NCI-H2227 (cell line): ENCODE measurements around the gene EIF4G3.
"Not testable (repeated sequence)": the region's sequence is repeated elsewhere in the genome, so short reads cannot be mapped to it uniquely, and the experiment has no call there.

Source experiments
- DNase-seq: peaks from one replicate; lab custom pipeline; 2025; ENCODE audit not compliant: unreplicated experiment; lab: John Stamatoyannopoulos, UW

Gene EIF4G3, protein sequence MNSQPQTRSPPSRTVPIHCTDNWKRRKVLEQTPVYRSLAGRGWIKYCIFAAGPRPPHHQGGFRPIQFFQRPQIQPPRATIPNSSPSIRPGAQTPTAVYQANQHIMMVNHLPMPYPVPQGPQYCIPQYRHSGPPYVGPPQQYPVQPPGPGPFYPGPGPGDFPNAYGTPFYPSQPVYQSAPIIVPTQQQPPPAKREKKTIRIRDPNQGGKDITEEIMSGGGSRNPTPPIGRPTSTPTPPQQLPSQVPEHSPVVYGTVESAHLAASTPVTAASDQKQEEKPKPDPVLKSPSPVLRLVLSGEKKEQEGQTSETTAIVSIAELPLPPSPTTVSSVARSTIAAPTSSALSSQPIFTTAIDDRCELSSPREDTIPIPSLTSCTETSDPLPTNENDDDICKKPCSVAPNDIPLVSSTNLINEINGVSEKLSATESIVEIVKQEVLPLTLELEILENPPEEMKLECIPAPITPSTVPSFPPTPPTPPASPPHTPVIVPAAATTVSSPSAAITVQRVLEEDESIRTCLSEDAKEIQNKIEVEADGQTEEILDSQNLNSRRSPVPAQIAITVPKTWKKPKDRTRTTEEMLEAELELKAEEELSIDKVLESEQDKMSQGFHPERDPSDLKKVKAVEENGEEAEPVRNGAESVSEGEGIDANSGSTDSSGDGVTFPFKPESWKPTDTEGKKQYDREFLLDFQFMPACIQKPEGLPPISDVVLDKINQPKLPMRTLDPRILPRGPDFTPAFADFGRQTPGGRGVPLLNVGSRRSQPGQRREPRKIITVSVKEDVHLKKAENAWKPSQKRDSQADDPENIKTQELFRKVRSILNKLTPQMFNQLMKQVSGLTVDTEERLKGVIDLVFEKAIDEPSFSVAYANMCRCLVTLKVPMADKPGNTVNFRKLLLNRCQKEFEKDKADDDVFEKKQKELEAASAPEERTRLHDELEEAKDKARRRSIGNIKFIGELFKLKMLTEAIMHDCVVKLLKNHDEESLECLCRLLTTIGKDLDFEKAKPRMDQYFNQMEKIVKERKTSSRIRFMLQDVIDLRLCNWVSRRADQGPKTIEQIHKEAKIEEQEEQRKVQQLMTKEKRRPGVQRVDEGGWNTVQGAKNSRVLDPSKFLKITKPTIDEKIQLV (N-terminal part only)

GRCh38 chr1:21176586-21177555, at the start of gene EIF4G3:
EIF4G3 (minus strand) TSS chr1:21176897; CDS start chr1:21002742, 174,155 bp downstream.
- DNase-seq = peak; percentile 100

GRCh38 chr1:21225065-21225464, 48.4 kb upstream of the EIF4G3 start:
- no peak for DNase-seq

DNA sequence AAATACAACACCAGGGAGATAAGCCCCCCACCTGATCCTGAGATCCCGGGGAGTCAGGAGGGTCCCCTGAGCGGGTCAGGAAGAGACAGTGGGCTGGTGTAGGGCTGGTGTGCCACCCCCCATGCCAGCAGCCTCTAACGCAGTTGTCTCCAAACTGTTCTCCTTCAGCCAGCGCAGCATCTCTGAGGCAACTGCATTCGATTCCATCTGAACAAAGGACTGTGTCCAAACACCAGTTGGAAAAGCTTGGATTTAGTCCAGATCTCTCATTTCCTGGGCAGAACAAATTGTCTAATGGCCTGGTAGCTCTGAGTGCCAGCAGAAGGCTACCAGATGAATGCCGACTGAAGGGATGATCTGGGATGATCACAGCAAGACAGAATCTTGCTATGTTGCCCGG, 44.1 kb upstream of the EIF4G3 start:
- DNase-seq = no peak

- no peak for DNase-seq
These were observed 43.0 kb upstream of the EIF4G3 start for GRCh38 chr1:21219674-21220073.

DNA sequence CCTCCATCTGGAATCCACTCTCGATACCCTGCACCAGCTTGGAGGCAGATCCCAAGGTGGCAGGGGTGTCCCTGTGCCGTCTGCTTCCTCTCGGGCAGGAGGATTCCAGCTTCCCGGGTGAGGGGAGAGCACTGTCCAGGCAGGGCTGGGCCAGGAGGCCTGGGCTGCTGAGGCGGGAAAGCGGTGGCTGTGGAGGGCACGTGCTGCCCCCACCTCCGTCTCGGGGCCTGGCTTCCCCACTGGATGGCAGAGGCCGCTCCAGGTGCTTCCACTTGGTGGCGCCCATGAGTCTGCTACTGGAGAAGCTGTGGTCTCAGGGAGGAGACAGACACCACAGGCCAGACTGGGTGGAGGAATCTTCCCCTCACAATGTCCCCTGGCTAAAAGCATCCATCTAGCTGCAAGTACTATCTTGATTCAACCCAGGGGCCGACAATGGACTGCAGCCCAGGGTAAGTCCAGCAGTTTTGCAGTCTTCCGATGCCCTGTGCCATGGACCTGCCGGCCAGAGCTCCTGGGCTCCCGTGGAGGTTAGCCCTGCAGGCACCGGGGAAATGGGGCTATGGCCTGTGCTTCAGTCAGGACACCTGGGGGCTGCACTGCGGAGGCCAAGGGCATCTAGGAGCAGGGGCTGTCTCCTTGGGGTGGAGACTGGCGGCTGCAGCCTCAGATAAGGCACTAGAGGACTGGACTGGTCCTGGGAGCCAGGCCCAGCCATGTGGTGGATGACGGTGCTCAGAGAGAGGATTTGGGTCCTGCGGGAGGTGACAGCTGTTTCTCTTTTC, 41.3 kb upstream of the EIF4G3 start:
- peak; percentile 41 for DNase-seq

DNA sequence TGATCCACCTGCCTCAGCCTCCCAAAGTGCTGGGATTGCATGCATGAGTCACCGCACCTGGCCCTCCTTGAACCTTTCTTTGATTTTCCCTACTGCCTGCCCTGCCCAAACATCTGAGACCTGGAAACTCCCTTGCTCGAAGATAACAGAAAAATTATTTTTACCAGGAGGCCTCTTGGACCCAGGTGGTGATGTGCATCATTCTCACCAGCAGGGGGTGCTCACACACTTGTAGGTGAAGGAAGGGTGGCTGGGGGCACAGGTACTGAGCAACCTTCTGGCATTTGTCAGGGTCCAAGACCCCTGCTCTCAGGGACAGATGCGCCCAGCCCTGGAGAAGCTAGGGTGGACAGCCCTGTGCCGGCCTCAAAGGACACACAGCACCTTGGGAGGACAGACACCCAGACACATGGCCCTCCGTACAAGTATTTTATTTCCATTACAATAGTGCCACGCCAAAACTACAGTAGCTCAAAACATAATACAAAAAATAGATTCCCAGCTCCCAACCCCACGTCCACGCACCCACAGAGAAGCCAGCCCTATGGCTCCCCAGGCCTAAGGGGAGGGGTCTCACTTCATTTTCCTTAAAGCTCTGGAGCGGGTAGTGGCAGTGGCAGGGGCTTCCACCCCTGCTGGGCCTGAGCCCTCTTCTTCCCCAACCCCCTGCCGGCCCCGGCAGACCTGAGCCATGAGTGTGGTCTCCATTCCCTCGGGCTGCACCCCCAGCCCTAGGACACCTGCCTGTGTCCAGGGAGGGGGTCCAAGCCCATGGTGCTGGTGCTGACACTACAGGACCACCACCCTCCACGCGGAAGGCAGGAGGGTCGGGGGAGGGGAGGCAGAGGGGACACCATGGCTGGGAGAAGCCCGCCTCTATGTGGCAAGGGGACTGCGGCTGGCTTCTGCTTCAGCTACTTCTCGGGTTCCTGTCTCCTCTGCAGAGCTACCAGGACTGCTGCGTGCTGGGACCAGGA, 40.4 kb upstream of the EIF4G3 start:
- peak; percentile 71 for DNase-seq

DNA sequence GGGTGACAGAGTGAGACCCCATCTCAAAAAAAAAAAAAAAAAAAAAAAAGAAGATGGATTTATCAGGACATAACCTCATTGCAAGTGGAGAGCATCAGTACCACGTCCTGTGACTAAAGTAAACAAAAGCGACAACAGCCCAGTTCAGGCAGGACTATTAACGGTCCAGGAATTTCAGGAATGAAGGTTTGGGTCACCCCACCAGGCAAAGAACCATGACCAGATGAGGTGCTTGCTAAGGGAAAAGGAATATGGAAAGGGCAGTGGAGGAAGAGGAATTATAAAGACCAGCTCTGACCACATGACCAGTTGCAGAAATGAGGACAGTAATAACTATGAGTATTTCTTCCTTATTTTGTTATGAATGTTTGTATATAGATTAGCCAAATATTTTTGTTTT, 35.4 kb upstream of the EIF4G3 start:
- no peak for DNase-seq

- not testable (repeated sequence) for DNase-seq
These were observed 31.5 kb upstream of the EIF4G3 start for GRCh38 chr1:21208137-21208700.

- DNase-seq = peak; percentile 23
These were observed 29.4 kb upstream of the EIF4G3 start for GRCh38 chr1:21206117-21206516.

- no peak for DNase-seq
These were observed 28.7 kb upstream of the EIF4G3 start for GRCh38 chr1:21205416-21205815.

GRCh38 chr1:21201650-21202049, 25.0 kb upstream of the EIF4G3 start:
- no peak for DNase-seq

DNA sequence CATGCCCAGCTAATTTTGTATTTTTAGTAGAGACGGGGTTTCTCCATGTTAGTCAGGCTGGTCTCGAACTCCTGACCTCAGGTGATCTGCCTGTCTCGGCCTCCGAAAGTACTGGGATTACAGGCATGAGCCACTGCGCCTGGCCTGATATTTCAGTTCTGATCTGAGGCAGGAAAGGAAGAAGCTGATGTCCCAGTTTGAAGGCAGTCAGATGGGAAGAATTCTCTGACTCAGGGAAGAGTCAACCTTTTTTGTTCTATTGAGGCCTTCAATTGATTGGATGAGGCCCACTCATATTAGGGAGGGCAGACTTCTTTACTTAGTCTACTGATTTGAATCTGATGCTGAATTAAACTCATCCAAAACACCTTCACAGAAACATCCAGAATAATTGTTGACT, 24.5 kb upstream of the EIF4G3 start:
- not testable (repeated sequence) for DNase-seq

GRCh38 chr1:21200767-21201166, 24.1 kb upstream of the EIF4G3 start:
- no peak for DNase-seq

DNA sequence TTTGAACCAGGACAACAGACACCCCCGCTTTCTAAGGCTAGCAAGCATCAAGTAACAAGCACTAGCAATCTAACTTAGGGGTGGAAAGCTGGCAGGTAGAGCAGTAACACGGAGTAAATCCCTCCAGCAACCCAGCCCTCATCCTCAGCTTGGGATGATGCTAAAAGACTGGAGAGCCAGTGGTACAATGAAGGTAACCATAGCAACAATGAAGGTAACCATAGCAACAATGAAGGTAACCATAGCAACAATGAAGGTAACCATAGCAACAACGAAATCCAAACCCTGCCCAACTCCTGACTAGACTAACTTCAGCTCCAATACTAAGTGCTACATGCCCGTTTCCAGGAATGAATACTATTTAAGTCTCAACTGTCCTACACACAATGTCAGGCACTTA, 22.2 kb upstream of the EIF4G3 start:
- DNase-seq = no peak

- peak; percentile 33 for DNase-seq
These were observed 16.2 kb upstream of the EIF4G3 start for GRCh38 chr1:21192871-21193270.

DNA sequence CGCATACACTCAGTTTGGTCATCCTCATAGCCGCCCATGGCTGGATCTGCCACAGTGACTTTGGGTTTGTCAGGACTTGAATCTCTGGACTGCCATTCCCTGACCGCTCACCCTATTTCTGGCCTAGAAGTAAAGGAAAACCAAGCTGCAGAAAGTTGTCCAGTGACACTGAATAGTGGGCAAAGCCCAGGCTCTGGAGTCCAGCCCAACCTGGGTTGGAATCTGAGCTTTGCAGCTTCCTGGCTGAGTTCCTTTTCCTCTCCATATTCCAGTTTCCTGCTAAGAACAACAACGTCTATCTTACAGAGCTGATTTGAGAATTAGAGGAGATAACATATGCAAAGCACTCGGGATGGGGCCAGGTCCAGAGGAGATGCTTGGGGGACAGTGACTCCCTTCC, 15.6 kb upstream of the EIF4G3 start:
- DNase-seq = no peak

GRCh38 chr1:21190771-21191170, 14.1 kb upstream of the EIF4G3 start:
- DNase-seq = not testable (repeated sequence)

DNA sequence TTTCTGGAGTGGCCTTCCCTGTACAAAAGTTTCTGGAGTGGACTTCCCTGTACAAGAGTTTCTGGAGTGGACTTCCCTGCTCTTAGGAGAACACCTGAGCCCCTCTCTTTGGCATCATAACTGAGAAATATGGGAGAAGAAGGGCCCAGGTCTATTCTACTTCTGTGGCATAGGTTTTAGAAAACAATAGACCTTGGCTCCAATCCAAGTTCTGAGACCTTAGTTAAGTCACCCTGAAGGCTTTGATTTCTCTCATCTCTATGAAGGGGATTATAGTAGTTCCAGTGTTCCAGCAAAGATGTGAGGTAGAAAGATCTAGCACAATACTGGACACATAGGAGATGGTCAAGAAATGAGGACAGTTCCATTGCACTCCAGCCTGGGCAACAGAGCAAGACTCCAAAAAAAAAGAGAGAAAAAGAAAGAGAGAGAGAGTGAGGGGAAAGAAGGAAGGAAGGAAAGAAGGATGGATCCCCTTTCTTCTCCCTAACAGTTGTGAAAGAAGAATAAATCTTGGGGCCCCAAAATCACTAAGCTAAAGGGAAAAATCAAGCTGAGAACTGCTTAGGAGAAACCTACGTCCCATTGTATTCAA, 13.3 kb upstream of the EIF4G3 start:
- no peak for DNase-seq
